ENCODE results near the gene NOC4L. TPM values are rescaled to one million over a fixed set of nuclear protein-coding genes. Genes with fewer than 3 reads are reported as not detected.

NOC4L gene
- total RNA-seq, 1 donor from 2014 or later: 10.0 TPM

GRCh38 chr12:132186208-132186856 lies 42.1 kb downstream of the NOC4L start:
- no peak for FAIRE-seq
- no peak overlapping the region for H3K4me3 ChIP-seq (ENCODE audit: low read depth, low read length)
- H3K27me3 ChIP-seq (ENCODE audit: control insufficient read depth, insufficient read depth, low read length): no peaks in the 10 kb centered on the region
- no peak for TF ChIP-seq CTCF (IDR thresholded peaks at IDR 0.05; ENCODE audit: insufficient read depth, low read length, severe bottlenecking)
- DNase-seq (ENCODE audit: low read depth): no peak
- H3K36me3 ChIP-seq (ENCODE audit: control insufficient read depth, insufficient read depth, low read length): no peaks in the 10 kb centered on the region

DNA sequence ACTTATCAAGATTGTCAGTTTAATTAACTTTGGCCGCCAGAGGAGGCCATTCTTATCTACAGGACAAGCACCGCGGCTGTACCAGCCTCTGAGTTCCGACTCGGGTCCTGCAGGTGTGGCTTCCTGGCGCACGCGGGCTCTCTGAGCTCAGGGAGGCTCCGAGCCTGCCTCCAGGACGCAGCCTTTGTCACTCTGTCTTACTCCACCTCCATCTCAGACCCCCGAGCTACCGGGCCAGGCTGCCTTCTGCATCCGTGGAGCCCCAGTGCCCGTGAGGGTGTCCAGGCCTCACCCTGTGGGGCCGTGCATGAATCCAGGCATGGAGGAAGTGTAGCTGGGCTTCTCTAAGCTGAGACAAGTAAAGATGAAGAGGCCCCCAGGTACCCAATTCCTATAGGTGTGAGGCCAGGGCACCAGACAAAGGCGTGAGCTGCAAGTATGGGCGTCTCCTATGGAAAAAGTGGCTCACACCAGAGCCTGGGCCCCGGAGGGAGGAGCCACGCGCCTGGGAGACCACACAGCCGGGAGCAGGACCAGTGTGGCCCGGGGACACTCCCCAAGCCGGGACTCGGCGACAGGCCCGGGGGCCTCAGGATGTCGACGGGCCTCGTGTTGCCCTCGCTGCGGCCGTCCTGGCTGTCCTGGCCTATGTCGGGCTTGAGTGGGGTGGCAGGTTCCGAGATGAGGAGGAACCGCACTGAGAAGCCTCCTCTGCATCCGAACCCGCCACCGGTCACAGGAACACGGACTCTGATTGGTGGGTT lies 42.8 kb downstream of the NOC4L start:
- no peak for FAIRE-seq
- TF ChIP-seq CTCF (IDR thresholded peaks at IDR 0.05; ENCODE audit: insufficient read depth, low read length, severe bottlenecking): no peak
- H3K27me3 ChIP-seq (ENCODE audit: control insufficient read depth, insufficient read depth, low read length): no peaks in the 10 kb centered on the region
- no peak for DNase-seq (ENCODE audit: low read depth)
- no peaks in the 10 kb centered on the region for H3K36me3 ChIP-seq (ENCODE audit: control insufficient read depth, insufficient read depth, low read length)
- no peak overlapping the region for H3K4me3 ChIP-seq (ENCODE audit: low read depth, low read length)

DNA sequence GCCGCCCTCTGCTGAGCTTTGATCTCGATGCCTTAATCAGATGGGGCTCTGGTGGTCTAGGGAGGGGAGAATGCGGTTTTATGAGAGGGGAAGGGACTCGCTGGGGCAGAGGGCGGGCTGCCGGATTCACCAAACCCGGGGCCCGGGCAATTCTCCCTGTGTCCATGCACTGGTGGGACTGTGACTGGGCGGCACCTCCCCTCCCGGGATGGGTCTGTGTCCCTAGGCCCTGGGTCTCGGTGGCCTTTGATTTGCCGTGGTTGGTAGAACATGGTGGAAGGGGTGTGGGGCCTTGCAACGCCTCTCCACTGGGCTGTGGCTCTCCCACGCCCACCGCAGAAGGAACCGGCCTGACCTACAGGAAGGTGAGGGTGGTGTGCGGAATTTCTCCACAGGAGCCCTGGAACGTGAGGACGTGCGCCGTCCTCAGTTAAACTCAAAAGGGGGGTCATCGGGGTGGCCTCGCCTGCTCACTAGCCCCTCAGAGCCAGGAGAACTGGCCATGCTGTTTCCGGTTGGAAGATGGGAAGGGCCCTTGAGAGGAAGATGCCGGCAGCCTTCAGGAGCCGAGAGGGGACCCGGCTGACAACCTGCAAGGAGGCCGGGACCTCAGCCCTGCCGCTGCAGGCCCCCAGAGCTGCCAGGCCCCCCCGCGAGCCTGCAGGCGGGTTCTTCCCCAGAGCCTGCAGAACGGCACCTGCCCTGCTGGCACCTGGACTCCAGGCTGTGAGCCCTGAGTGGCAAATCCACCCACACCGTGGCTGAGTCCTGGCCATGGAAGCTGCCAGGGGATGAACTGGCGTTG lies 43.6 kb downstream of the NOC4L start:
- no peak overlapping the region for H3K4me3 ChIP-seq (ENCODE audit: low read depth, low read length)
- H3K36me3 ChIP-seq (ENCODE audit: control insufficient read depth, insufficient read depth, low read length): no peaks in the 10 kb centered on the region
- TF ChIP-seq CTCF (IDR thresholded peaks at IDR 0.05; ENCODE audit: insufficient read depth, low read length, severe bottlenecking): no peak
- H3K27me3 ChIP-seq (ENCODE audit: control insufficient read depth, insufficient read depth, low read length): no peaks in the 10 kb centered on the region
- FAIRE-seq (no peak), DNase-seq (ENCODE audit: low read depth) (no peak)

DNA sequence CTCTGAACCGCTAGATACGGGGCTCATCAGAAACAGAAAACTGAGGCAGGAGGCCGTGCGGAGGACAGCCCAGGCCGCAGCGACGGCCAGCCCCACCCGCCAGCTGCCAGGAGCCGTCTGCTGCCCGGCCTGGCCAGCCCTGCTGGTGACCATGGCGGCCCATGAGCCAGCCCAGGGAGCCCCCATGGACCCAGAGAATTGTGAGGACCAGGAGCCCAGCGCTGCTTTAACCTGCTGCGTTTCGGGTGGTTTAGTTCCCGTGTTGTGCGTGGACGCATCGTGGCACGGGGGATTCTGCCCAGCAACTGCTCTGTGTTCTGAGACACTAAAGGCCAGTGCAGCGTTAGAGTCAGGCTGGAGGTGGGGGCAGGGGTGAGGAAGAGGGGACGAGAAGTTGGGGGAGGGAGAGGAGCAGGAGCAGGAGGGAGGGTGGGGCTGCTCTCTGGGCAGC lies 44.2 kb downstream of the NOC4L start:
- H3K27me3 ChIP-seq (ENCODE audit: control insufficient read depth, insufficient read depth, low read length): no peaks in the 10 kb centered on the region
- no peaks in the 10 kb centered on the region for H3K36me3 ChIP-seq (ENCODE audit: control insufficient read depth, insufficient read depth, low read length)
- DNase-seq (ENCODE audit: low read depth): no peak
- no peak for FAIRE-seq
- TF ChIP-seq CTCF (IDR thresholded peaks at IDR 0.05; ENCODE audit: insufficient read depth, low read length, severe bottlenecking): no peak
- no peak overlapping the region for H3K4me3 ChIP-seq (ENCODE audit: low read depth, low read length)

GRCh38 chr12:132188916-132189325 lies 44.7 kb downstream of the NOC4L start:
- H3K36me3 ChIP-seq (ENCODE audit: control insufficient read depth, insufficient read depth, low read length): no peaks in the 10 kb centered on the region
- TF ChIP-seq CTCF (IDR thresholded peaks at IDR 0.05; ENCODE audit: insufficient read depth, low read length, severe bottlenecking): no peak
- DNase-seq (ENCODE audit: low read depth) (no peak), FAIRE-seq (no peak)
- peak overlapping the region; percentile 55 for H3K4me3 ChIP-seq (ENCODE audit: low read depth, low read length)
- no peaks in the 10 kb centered on the region for H3K27me3 ChIP-seq (ENCODE audit: control insufficient read depth, insufficient read depth, low read length)
